ENCODE measurements around the gene RPL37A.
A peak's percentile ranks its signal among the peaks of the same experiment; 100 is the strongest.
"Not testable (repeated sequence)": the region's sequence is repeated elsewhere in the genome, so short reads cannot be mapped to it uniquely, and the experiment has no call there.

The RPL37A gene

GRCh38 chr2:216517447-216518225 lies 19.0 kb downstream of the RPL37A start:
- DNase-seq (ENCODE audit: low spot score) = no peak
- no peak for TF ChIP-seq CTCF (IDR thresholded peaks at IDR 0.05; ENCODE audit: extremely low read depth, missing control alignments)

GRCh38 chr2:216518566-216519119 lies 20.0 kb downstream of the RPL37A start:
- DNase-seq (ENCODE audit: low spot score) = not testable (repeated sequence)

- peak; percentile 63 for DNase-seq (ENCODE audit: low spot score)
Observed at GRCh38 chr2:216519154-216519762, 20.6 kb downstream of the RPL37A start.

GRCh38 chr2:216520112-216520511 lies 21.5 kb downstream of the RPL37A start:
- TF ChIP-seq CTCF (IDR thresholded peaks at IDR 0.05; ENCODE audit: extremely low read depth, missing control alignments) = no peak
- DNase-seq (ENCODE audit: low spot score) = no peak

More at GRCh38 chr2:216519154-216519762, 20.6 kb downstream of the RPL37A start:
- peak; percentile 36 for TF ChIP-seq CTCF (IDR thresholded peaks at IDR 0.05; ENCODE audit: extremely low read depth, missing control alignments)

- TF ChIP-seq CTCF (IDR thresholded peaks at IDR 0.05; ENCODE audit: extremely low read depth, missing control alignments) = no peak
- no peak for DNase-seq (ENCODE audit: low spot score)
Observed at GRCh38 chr2:216522892-216523502, 24.4 kb downstream of the RPL37A start.

GRCh38 chr2:216525972-216526371 lies 27.3 kb downstream of the RPL37A start:
- no peak for DNase-seq (ENCODE audit: low spot score)
- no peak for TF ChIP-seq CTCF (IDR thresholded peaks at IDR 0.05; ENCODE audit: extremely low read depth, missing control alignments)

GRCh38 chr2:216526939-216527338 lies 28.3 kb downstream of the RPL37A start:
- no peak for DNase-seq (ENCODE audit: low spot score)
- TF ChIP-seq CTCF (IDR thresholded peaks at IDR 0.05; ENCODE audit: extremely low read depth, missing control alignments) = no peak

Measured in GM20000 (cell line).